Transverse colon (tissue), 4 donors: Measurements from ENCODE around the gene RMI2.

Source experiments
- EP300 ChIP-seq: sonication (generic); formaldehyde crosslinking; IDR thresholded peaks from one replicate; pipeline ENCODE4 v1.6.1; 2017; ENCODE audit warnings: antibody characterized with exemption, low read depth
- POLR2A ChIP-seq: fragments of 450-650 bp; IDR thresholded peaks from one replicate; pipeline ENCODE4 v1.6.1; 2016; ENCODE audit warnings: antibody characterized with exemption, mild to moderate bottlenecking, moderate library complexity
- POLR2AphosphoS5 ChIP-seq, 3 donors: sonication (generic); formaldehyde crosslinking; IDR thresholded peaks; one replicate each; pipeline ENCODE4 v1.6.1; 2016; ENCODE audit warnings: antibody characterized with exemption in 3 of 3
- TF ChIP-seq, protein P1 (sequence below), 5 experiments: fragments of 200-600 bp in 3 of 5; fragments of 450-650 bp in 2 of 5; sonication (generic) in 3 of 5; IDR thresholded peaks; 1 replicate in 2 of 5; 2 replicates in 3 of 5; pipeline ENCODE4 v1.5.1; 2016 to 2017; ENCODE audit warnings: antibody characterized with exemption in 5 of 5, inconsistent platforms in 3 of 5, mild to moderate bottlenecking in 2 of 5, moderate library complexity in 1 of 5

DNA sequence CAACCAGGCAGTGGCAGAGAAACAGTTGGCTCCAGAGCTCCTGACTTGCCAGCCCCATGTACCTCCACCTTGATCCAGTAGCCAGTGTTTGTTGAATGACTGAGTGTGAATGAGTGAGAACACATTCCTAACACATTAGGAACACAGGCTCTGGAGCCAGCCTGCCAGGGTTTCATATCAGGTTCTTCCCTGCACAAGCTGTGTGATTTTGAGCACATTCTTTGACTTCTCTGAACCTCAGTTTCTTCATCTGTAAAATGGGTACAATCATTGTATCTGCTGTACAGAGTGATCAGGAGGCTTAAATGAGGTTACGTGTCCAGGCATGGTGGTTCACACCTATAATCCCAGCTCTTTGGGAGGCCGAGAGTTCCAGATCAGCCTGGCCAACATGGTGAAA is 13.3 kb upstream of the RMI2 start:
- TF ChIP-seq, protein P1, sequence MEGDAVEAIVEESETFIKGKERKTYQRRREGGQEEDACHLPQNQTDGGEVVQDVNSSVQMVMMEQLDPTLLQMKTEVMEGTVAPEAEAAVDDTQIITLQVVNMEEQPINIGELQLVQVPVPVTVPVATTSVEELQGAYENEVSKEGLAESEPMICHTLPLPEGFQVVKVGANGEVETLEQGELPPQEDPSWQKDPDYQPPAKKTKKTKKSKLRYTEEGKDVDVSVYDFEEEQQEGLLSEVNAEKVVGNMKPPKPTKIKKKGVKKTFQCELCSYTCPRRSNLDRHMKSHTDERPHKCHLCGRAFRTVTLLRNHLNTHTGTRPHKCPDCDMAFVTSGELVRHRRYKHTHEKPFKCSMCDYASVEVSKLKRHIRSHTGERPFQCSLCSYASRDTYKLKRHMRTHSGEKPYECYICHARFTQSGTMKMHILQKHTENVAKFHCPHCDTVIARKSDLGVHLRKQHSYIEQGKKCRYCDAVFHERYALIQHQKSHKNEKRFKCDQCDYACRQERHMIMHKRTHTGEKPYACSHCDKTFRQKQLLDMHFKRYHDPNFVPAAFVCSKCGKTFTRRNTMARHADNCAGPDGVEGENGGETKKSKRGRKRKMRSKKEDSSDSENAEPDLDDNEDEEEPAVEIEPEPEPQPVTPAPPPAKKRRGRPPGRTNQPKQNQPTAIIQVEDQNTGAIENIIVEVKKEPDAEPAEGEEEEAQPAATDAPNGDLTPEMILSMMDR (IDR thresholded peaks at IDR 0.05), result no peak
- no peak for TF ChIP-seq POLR2AphosphoS5 (IDR thresholded peaks at IDR 0.05)
- no peak for TF ChIP-seq POLR2A
- no peak for TF ChIP-seq EP300
